Testis (tissue), 2 donors: Measurements from ENCODE around the gene EXOC3L1.

Experiments used
- CTCF ChIP-seq, 3 experiments: fragments of 450-650 bp in 2 of 3; fragments of 200-600 bp in 1 of 3; sonication (generic) in 1 of 3; IDR thresholded peaks; one replicate each; pipeline ENCODE4 v1.5.1; 2016 to 2019; ENCODE audit warnings: antibody characterized with exemption in 3 of 3, mild to moderate bottlenecking in 2 of 3, moderate library complexity in 1 of 3
- POLR2A ChIP-seq: fragments of 450-650 bp; IDR thresholded peaks from one replicate; pipeline ENCODE4 v1.6.1; 2017; ENCODE audit warnings: antibody characterized with exemption, mild to moderate bottlenecking, moderate library complexity

- TF ChIP-seq CTCF (IDR thresholded peaks at IDR 0.05) (no peak), POLR2A (no peak)
Observed at GRCh38 chr16:67216612-67217490, 26.9 kb upstream of the EXOC3L1 start.
